ENCODE data around the gene NDUFA1.

DNA sequence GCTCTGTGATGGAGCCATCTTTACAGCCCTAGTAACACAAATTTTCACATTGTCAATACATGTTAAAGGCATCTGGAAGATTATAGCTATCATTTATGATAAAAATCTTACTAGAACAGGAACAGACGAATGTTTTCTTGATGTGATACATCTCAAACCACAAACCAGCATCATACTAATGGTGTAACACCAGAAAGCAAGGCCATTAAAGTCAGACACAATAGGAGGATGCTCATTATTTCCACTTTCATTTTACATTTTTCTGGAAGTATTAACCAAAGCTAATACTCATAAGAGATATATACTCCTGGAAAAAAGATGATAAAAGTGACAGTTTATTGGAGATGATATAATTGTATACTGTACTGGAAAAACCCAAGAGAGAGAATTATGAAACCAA, 29.3 kb downstream of the NDUFA1 start:
- TF ChIP-seq, protein P1, sequence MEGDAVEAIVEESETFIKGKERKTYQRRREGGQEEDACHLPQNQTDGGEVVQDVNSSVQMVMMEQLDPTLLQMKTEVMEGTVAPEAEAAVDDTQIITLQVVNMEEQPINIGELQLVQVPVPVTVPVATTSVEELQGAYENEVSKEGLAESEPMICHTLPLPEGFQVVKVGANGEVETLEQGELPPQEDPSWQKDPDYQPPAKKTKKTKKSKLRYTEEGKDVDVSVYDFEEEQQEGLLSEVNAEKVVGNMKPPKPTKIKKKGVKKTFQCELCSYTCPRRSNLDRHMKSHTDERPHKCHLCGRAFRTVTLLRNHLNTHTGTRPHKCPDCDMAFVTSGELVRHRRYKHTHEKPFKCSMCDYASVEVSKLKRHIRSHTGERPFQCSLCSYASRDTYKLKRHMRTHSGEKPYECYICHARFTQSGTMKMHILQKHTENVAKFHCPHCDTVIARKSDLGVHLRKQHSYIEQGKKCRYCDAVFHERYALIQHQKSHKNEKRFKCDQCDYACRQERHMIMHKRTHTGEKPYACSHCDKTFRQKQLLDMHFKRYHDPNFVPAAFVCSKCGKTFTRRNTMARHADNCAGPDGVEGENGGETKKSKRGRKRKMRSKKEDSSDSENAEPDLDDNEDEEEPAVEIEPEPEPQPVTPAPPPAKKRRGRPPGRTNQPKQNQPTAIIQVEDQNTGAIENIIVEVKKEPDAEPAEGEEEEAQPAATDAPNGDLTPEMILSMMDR (IDR thresholded peaks at IDR 0.05): no peak
- TF ChIP-seq POLR2A (IDR thresholded peaks at IDR 0.05): no peak
